GM18519 (cell line): ENCODE results near the gene WDR77.
A peak's percentile ranks its signal among the peaks of the same experiment; 100 is the strongest.

Experiments
- ATAC-seq: cut with Tn5 transposase; IDR thresholded peaks from one replicate; pipeline ENCODE4 v1.9.1; 2021; ENCODE audit warnings: mild to moderate bottlenecking, moderate library complexity; ENCODE audit not compliant: unreplicated experiment, low FRiP score

The WDR77 gene

DNA sequence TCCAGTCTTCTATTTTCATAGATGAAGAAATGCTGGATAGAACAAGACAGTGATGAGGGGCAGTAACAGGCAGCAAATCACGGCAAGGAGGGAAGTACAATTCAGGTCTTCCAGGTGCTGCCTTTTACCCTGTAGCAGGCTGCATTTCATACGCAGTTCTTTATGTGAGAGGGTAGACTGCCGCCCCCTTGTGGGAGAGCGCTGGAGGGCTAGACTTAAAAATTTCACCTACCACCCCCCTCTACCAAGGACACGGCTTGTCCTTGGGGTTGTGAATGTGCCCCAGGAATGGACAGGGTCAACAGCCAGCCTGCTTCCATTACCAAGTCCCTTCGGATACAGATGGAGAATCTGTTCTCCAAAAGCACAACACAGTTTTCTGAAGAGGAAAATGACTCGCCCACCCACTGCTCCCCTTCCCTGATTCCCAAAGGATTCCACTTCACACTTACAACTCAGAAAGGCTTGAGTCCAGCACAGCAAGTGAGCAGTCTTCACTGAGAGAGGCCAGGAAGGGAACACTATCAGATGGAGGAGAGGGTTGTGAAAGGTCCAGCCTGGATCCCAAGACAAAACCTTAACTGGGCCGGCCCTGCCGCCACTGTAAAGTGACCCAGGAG is 7.4 kb downstream of the WDR77 start:
- ATAC-seq: no peak

DNA sequence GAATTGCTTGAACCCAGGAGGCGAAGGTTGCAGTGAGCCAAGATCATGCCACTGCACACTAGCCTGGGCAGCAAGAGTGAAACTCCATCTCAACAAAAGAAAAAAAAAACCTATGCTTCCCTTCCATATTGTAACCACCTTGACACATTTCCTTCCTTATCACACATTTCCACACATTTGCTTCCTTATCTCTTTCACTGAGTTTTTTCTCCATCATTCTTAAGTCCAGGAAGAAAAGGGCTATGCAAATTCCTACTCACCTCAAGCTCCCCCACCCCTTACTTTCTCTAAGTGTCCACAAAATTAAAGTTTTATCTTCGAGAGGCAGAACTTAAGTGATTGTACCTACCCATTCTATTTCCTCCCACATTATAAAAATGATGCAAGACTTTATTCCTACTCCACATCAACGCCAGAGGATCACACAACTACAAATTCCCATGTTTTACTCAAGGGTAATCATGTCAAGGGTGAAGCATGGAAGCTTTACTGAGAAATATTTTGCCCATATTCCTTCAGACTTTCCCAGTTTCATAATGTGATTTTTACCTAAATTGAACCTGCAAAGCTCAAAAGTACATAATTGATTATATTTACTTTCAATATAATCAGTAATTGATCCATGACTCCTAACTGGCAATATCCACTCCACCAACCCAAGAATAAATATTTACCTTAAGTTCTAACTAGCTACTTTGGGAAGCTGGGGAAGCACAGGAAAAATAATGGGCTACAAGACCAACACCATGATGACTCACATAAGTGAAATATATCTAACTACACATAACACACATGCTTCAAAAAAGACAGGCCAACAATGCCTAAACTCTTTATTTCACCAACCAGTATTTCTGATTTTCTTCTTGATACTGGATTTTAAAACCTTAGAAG is 9.3 kb downstream of the WDR77 start:
- ATAC-seq: no peak

GRCh38 chr1:111436726-111437125 is 12.3 kb downstream of the WDR77 start:
- ATAC-seq: no peak

- ATAC-seq: no peak
Measured at GRCh38 chr1:111424281-111424680, 24.8 kb downstream of the WDR77 start.

- no peak for ATAC-seq
Measured at GRCh38 chr1:111422546-111423391, 26.3 kb downstream of the WDR77 start.

- ATAC-seq: no peak
Measured at GRCh38 chr1:111420377-111420776, 28.7 kb downstream of the WDR77 start.

DNA sequence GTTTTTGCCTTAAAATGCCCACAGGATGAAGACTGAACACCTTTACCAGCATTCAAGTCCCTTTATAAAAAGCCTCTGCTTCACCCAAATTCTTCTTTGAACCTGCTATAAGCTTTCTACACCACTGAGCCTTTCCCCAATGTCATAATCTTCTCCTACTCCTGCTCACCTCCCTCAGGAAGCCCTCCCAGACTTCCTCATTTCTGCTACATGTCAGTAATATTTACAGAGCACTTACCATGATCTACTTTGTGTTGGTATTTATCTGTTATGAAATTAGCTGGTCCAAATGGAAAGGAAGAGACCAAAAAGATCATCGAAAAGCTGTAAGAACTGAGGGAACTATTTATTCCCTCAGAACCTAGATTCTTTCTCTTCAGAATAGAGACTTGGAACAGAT is 30.0 kb downstream of the WDR77 start:
- no peak for ATAC-seq

- ATAC-seq: no peak
Measured at GRCh38 chr1:111417755-111418154, 31.3 kb downstream of the WDR77 start.

DNA sequence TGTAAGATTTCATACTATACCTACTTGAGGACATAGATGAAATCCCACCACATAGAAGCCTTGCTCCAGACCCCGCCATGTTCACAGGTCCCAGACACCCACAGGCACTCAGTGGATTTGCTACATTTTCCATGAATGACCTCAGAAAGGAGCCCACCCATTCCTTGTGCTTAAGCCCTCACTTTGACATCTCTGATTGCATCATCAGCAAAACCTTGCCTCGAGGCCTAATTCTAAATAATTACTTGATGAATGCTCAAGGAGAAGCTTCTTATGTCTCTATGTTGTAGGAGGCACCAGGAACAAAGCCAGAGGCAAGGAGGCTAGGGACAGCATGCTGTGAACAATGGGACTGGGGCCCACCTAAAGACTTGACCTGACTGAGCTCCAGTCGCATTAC is 33.6 kb downstream of the WDR77 start:
- ATAC-seq: no peak

GRCh38 chr1:111414756-111415155 is 34.3 kb downstream of the WDR77 start:
- ATAC-seq: no peak

GRCh38 chr1:111412839-111413238 is 36.2 kb downstream of the WDR77 start:
- no peak for ATAC-seq

DNA sequence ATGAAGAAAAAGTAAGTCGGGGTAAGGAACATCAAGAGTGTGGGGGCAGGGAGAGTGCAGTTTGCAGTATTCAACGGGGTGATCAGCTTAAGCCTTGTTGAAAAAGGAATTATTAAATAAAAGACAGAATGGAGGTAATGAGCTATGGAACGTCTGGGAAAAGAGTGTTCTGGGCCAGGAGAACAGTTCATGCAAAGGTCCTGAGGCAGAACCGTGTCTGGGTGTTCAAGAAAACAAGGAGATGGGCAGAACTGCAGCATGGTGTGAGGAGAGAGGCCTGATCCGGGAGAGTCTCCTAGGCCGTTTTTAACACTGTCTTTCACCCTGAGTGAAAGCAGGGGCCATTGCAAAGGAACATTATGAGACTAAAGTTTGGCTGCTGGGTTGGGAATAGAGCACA is 41.8 kb downstream of the WDR77 start:
- no peak for ATAC-seq

GRCh38 chr1:111406321-111406768 is 42.7 kb downstream of the WDR77 start:
- ATAC-seq: peak; percentile 77

GRCh38 chr1:111404588-111404987 is 44.5 kb downstream of the WDR77 start:
- no peak for ATAC-seq

GRCh38 chr1:111402083-111402482 is 47.0 kb downstream of the WDR77 start:
- ATAC-seq: no peak

GRCh38 chr1:111399792-111400610 is 49.1 kb downstream of the WDR77 start:
- no peak for ATAC-seq

- ATAC-seq: no peak
Measured at GRCh38 chr1:111392460-111392945, 56.6 kb downstream of the WDR77 start.

GRCh38 chr1:111392042-111392441 is 57.0 kb downstream of the WDR77 start:
- no peak for ATAC-seq
